Measurements from ENCODE around the gene NAB1. TPM values are rescaled to one million over a fixed set of nuclear protein-coding genes. Genes with fewer than 3 reads are reported as not detected.
A peak's percentile ranks its signal among the peaks of the same experiment; 100 is the strongest.

Gene NAB1
- total RNA-seq, 2 experiments from 2014 or later: 23.4 to 23.7 TPM

GRCh38 chr2:190718652-190719526, 70.0 kb downstream of the NAB1 start:
- no peak overlapping the region for H3K27ac Mint-ChIP-seq
- peaks cover 23% of the 10 kb centered on the region for H3K4me1 Mint-ChIP-seq (ENCODE audit: low read depth)

GRCh38 chr2:190720276-190720675, 71.4 kb downstream of the NAB1 start:
- no peaks in the 10 kb centered on the region for H3K36me3 Mint-ChIP-seq (ENCODE audit: low read depth)
- H3K27me3 Mint-ChIP-seq (ENCODE audit: low read depth): no peaks in the 10 kb centered on the region
- H3K9me3 Mint-ChIP-seq (ENCODE audit: insufficient read depth): no peaks in the 10 kb centered on the region
- H3K4me3 Mint-ChIP-seq: no peak overlapping the region
- ATAC-seq: no peak
- POLR2A ChIA-PET: no interaction called here
- no peak overlapping the region for H3K27ac Mint-ChIP-seq
- DNase-seq: no peak
- CTCF ChIA-PET: interaction anchor here (1.1 to 2.4 kb wide), 2 partner anchors 18 to 41 kb away, joined by 4 to 6 read pairs; no protein-coding TSS in a partner anchor
- peaks cover 23% of the 10 kb centered on the region for H3K4me1 Mint-ChIP-seq (ENCODE audit: low read depth)

More at GRCh38 chr2:190718652-190719526, 70.0 kb downstream of the NAB1 start:
- DNase-seq (peak; percentile 30), ATAC-seq (peak; percentile 32)
- H3K27me3 Mint-ChIP-seq (ENCODE audit: low read depth): no peaks in the 10 kb centered on the region
- no peaks in the 10 kb centered on the region for H3K36me3 Mint-ChIP-seq (ENCODE audit: low read depth)
- H3K9me3 Mint-ChIP-seq (ENCODE audit: insufficient read depth): no peaks in the 10 kb centered on the region
- H3K4me3 Mint-ChIP-seq: no peak overlapping the region
- POLR2A ChIA-PET: no interaction called here
- CTCF ChIA-PET: interaction anchor here (0.7 kb wide), 1 partner anchor 231 kb away, joined by 3 read pairs; no protein-coding TSS in a partner anchor

- Mint-ChIP-seq H3K4me1 (ENCODE audit: low read depth) (peaks cover 23% of the 10 kb centered on the region), H3K4me3 (no peak overlapping the region), H3K9me3 (ENCODE audit: insufficient read depth) (no peaks in the 10 kb centered on the region), H3K27me3 (ENCODE audit: low read depth) (no peaks in the 10 kb centered on the region), H3K36me3 (ENCODE audit: low read depth) (no peaks in the 10 kb centered on the region), H3K27ac (no peak overlapping the region)
- CTCF ChIA-PET: interaction anchor here (1.1 to 2.4 kb wide), 2 partner anchors 17 to 41 kb away, joined by 4 to 6 read pairs; no protein-coding TSS in a partner anchor
- ATAC-seq (no peak), DNase-seq (no peak)
- POLR2A ChIA-PET: no interaction called here
Measured at GRCh38 chr2:190720691-190721090, 71.8 kb downstream of the NAB1 start.

- H3K27me3 Mint-ChIP-seq (ENCODE audit: low read depth): no peaks in the 10 kb centered on the region
- peaks cover 23% of the 10 kb centered on the region for H3K4me1 Mint-ChIP-seq (ENCODE audit: low read depth)
- ATAC-seq: peak; percentile 35
- no peaks in the 10 kb centered on the region for H3K36me3 Mint-ChIP-seq (ENCODE audit: low read depth)
- ChIA-PET CTCF (interaction anchor here (1.0 to 2.4 kb wide), 2 partner anchors 16 to 72 kb away, joined by 3 to 6 read pairs; no protein-coding TSS in a partner anchor), POLR2A (interaction anchor here (0.6 kb wide), 1 partner anchor 40 kb away, joined by 3 read pairs; no protein-coding TSS in a partner anchor)
- no peaks in the 10 kb centered on the region for H3K9me3 Mint-ChIP-seq (ENCODE audit: insufficient read depth)
- no peak for DNase-seq
- no peak overlapping the region for H3K4me3 Mint-ChIP-seq
- H3K27ac Mint-ChIP-seq: no peak overlapping the region
Measured at GRCh38 chr2:190722061-190722759, 73.3 kb downstream of the NAB1 start.

- no peaks in the 10 kb centered on the region for H3K9me3 Mint-ChIP-seq (ENCODE audit: insufficient read depth)
- ChIA-PET POLR2A (no interaction called here), CTCF (interaction anchor here (2.4 kb wide), 1 partner anchor 15 kb away, joined by 6 read pairs; no protein-coding TSS in a partner anchor)
- no peaks in the 10 kb centered on the region for H3K36me3 Mint-ChIP-seq (ENCODE audit: low read depth)
- H3K4me1 Mint-ChIP-seq (ENCODE audit: low read depth): peaks cover 23% of the 10 kb centered on the region
- DNase-seq (no peak), ATAC-seq (no peak)
- H3K27me3 Mint-ChIP-seq (ENCODE audit: low read depth): no peaks in the 10 kb centered on the region
- no peak overlapping the region for H3K27ac Mint-ChIP-seq
- H3K4me3 Mint-ChIP-seq: no peak overlapping the region
Measured at GRCh38 chr2:190722835-190723234, 74.0 kb downstream of the NAB1 start.

- DNase-seq (no peak), ATAC-seq (no peak)
- Mint-ChIP-seq H3K27ac (no peak overlapping the region), H3K4me3 (no peak overlapping the region), H3K9me3 (ENCODE audit: insufficient read depth) (no peaks in the 10 kb centered on the region), H3K4me1 (ENCODE audit: low read depth) (peaks cover 18% of the 10 kb centered on the region), H3K27me3 (ENCODE audit: low read depth) (no peaks in the 10 kb centered on the region), H3K36me3 (ENCODE audit: low read depth) (no peaks in the 10 kb centered on the region)
- POLR2A ChIA-PET: no interaction called here
- CTCF ChIA-PET: no interaction called here
Measured at GRCh38 chr2:190723397-190724090, 74.7 kb downstream of the NAB1 start.

- ATAC-seq (no peak), DNase-seq (no peak)
- no peaks in the 10 kb centered on the region for H3K9me3 Mint-ChIP-seq (ENCODE audit: insufficient read depth)
- H3K27ac Mint-ChIP-seq: no peak overlapping the region
- ChIA-PET CTCF (no interaction called here), POLR2A (no interaction called here)
- no peaks in the 10 kb centered on the region for H3K27me3 Mint-ChIP-seq (ENCODE audit: low read depth)
- H3K36me3 Mint-ChIP-seq (ENCODE audit: low read depth): no peaks in the 10 kb centered on the region
- peaks cover 14% of the 10 kb centered on the region for H3K4me1 Mint-ChIP-seq (ENCODE audit: low read depth)
- no peak overlapping the region for H3K4me3 Mint-ChIP-seq
Measured at GRCh38 chr2:190726255-190726654, 77.4 kb downstream of the NAB1 start.

GRCh38 chr2:190736355-190736754, 87.5 kb downstream of the NAB1 start:
- Mint-ChIP-seq H3K27ac (no peak overlapping the region), H3K27me3 (ENCODE audit: low read depth) (no peaks in the 10 kb centered on the region), H3K4me1 (ENCODE audit: low read depth) (no peaks in the 10 kb centered on the region), H3K36me3 (ENCODE audit: low read depth) (no peaks in the 10 kb centered on the region), H3K4me3 (no peak overlapping the region), H3K9me3 (ENCODE audit: insufficient read depth) (no peaks in the 10 kb centered on the region)
- DNase-seq: no peak
- CTCF ChIA-PET: no interaction called here
- no peak for ATAC-seq
- POLR2A ChIA-PET: no interaction called here

GRCh38 chr2:190740449-190740848, 91.6 kb downstream of the NAB1 start:
- H3K9me3 Mint-ChIP-seq (ENCODE audit: insufficient read depth): no peaks in the 10 kb centered on the region
- CTCF ChIA-PET: interaction anchor here (1.2 kb wide), 1 partner anchor 9 kb away, joined by 4 read pairs; no protein-coding TSS in a partner anchor
- H3K4me3 Mint-ChIP-seq: no peak overlapping the region
- no peaks in the 10 kb centered on the region for H3K4me1 Mint-ChIP-seq (ENCODE audit: low read depth)
- no peaks in the 10 kb centered on the region for H3K36me3 Mint-ChIP-seq (ENCODE audit: low read depth)
- no peak for DNase-seq
- ATAC-seq: no peak
- POLR2A ChIA-PET: no interaction called here
- H3K27me3 Mint-ChIP-seq (ENCODE audit: low read depth): no peaks in the 10 kb centered on the region
- no peak overlapping the region for H3K27ac Mint-ChIP-seq
